Fibroblast of peridontal ligament (primary cell): ENCODE results near the gene IBA57.

Experiments
- DNase-seq: peaks from one replicate; pipeline ENCODE4 v3.0.0-alpha.2; 2010; ENCODE audit errors: extremely low read depth

The IBA57 gene

GRCh38 chr1:228165372-228166169 lies at the start of gene IBA57:
Gene IBA57 (plus strand): TSS chr1:228165804. CDS start chr1:228165817, 13 bp downstream.
- DNase-seq, result peak; percentile 98

GRCh38 chr1:228117335-228117734 lies 48.3 kb upstream of the IBA57 start:
- no peak for DNase-seq

GRCh38 chr1:228118040-228118439 lies 47.6 kb upstream of the IBA57 start:
- DNase-seq, result no peak

GRCh38 chr1:228120351-228120750 lies 45.3 kb upstream of the IBA57 start:
- peak; percentile 26 for DNase-seq

GRCh38 chr1:228120857-228121489 lies 44.6 kb upstream of the IBA57 start:
- peak; percentile 71 for DNase-seq

- no peak for DNase-seq
These were observed 42.6 kb upstream of the IBA57 start for GRCh38 chr1:228122921-228123441.

GRCh38 chr1:228123505-228123904 lies 42.1 kb upstream of the IBA57 start:
- DNase-seq, result no peak

GRCh38 chr1:228125185-228125584 lies 40.4 kb upstream of the IBA57 start:
- DNase-seq, result no peak

GRCh38 chr1:228131766-228132165 lies 33.8 kb upstream of the IBA57 start:
- no peak for DNase-seq

- no peak for DNase-seq
These were observed 31.0 kb upstream of the IBA57 start for GRCh38 chr1:228134591-228134990.

GRCh38 chr1:228136901-228137300 lies 28.7 kb upstream of the IBA57 start:
- DNase-seq, result no peak

- no peak for DNase-seq
These were observed 26.1 kb upstream of the IBA57 start for GRCh38 chr1:228139406-228139930.

GRCh38 chr1:228139931-228140723 lies 25.5 kb upstream of the IBA57 start, which contains the start of gene GUK1:
Gene GUK1 (plus strand): TSS chr1:228140279. CDS start chr1:228140303, 24 bp downstream.
- DNase-seq, result peak; percentile 98

- DNase-seq, result peak; percentile 5
These were observed 24.8 kb upstream of the IBA57 start for GRCh38 chr1:228140724-228141225.

GRCh38 chr1:228141226-228142044 lies 24.2 kb upstream of the IBA57 start:
- peak; percentile 63 for DNase-seq

- no peak for DNase-seq
These were observed 23.4 kb upstream of the IBA57 start for GRCh38 chr1:228142155-228142691.

GRCh38 chr1:228142701-228143136 lies 22.9 kb upstream of the IBA57 start:
- DNase-seq, result no peak

GRCh38 chr1:228143480-228144192 lies 22.0 kb upstream of the IBA57 start:
- DNase-seq, result no peak

GRCh38 chr1:228144193-228144992 lies 21.2 kb upstream of the IBA57 start:
- DNase-seq, result no peak
